HG03103 (cell line): ENCODE results near the gene SLC2A14.
"Not testable (repeated sequence)": the region's sequence is repeated elsewhere in the genome, so short reads cannot be mapped to it uniquely, and the experiment has no call there.

Experiments
- ATAC-seq: cut with Tn5 transposase; IDR thresholded peaks from one replicate; pipeline ENCODE4 v1.9.1; 2021; ENCODE audit warnings: low read depth; ENCODE audit not compliant: unreplicated experiment

Gene SLC2A14

DNA sequence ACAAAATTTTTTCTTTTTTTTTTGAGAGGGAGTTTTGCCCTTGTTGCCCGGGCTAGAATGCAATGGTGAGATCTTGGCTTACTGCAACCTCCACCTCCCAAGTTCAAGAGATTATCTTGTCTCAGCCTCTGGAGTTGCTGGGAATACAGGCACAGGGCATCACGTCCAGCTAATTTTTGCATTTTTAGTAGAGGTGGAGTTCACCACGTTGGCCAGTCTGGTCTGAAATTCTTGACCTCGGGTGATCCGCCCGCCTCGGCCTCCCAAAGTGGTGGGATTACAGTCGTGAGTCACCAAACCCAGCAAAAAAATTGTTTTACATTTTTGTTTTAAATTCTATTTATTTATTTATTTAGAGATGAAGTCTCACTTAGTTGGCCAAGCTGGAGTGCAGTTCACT, 4.7 kb upstream of the SLC2A14 start:
- ATAC-seq = no peak

DNA sequence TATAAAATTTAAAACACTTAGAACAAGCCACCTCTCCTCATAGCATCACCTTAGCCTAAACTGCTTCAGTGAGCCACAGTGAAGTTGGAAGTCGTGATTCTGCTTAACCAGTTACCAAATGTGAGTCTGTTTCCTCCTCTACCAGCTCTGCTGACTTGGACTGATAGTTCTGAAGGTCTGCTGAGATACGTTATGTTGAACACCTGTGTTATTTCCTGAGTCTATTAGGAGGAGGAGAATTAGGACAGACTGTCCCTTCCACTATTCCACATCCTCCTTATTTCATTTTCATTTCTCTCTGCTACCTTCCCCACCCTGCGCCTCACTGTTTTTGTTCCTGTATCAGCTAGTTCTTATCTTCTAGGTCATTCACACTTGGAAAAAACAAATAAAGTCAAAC, 2.4 kb downstream of the SLC2A14 start:
- no peak for ATAC-seq

DNA sequence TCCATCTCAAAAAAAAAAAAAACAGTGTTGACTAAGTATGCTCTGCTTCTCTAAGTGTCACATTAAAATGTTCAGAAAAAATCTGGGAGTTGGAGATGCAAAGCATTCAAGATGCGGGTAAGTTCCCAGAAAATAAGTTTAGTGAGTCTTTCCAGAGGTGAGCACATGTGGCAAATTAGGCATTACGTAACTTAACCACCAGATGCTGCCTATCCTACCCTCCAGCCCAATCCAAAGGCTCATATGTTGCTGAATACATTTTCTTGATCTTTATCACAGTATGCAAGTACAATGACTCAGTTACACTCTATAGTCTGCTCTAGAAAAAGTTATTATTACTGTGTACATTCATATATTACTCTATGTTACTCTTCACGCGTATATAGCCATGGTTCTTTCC, 3.6 kb downstream of the SLC2A14 start:
- ATAC-seq = no peak

DNA sequence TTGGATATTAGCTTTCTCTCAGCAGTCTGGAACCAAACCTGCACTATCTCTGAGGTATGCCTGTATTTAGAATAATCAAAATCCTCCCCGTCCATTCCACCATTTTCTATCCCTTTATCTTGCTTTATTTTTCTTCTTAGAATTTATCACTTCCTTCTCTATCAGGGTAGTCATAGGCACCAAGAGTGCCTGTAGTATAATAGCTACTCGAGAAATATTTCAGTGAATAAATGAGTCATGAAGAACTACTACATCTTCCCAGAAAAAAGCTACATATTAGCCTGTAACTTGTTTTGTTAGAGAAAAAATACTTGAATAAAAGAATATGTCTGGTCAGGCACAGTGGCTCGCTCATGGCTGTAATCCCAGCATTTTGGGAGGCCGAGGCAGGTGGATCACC, 4.3 kb downstream of the SLC2A14 start:
- no peak for ATAC-seq

DNA sequence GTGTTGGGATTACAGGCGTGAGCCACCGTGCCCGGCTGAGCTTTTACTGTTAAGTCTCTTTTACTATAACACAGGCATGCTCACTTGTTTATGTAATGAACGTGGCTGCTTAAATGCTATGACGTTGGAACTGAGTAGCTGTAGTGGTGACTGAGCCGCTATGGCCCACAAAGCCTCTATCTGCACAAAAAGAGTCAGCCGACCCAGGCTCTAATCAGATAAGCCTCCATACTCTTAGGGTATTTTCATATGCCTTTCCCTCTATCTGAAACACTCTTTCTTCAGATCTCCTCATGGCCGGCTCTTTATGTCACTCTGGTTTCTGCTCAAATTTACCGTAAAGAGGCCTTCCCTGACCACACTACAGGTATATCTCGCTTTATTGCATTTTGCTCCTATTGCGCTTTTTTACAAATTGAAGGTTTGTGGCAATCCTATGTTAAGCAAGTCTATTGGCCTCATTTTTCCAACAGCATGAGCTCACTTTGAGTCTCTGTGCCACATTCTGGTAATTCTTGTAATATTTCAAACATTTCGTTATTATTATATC, 8.0 kb downstream of the SLC2A14 start:
- no peak for ATAC-seq

DNA sequence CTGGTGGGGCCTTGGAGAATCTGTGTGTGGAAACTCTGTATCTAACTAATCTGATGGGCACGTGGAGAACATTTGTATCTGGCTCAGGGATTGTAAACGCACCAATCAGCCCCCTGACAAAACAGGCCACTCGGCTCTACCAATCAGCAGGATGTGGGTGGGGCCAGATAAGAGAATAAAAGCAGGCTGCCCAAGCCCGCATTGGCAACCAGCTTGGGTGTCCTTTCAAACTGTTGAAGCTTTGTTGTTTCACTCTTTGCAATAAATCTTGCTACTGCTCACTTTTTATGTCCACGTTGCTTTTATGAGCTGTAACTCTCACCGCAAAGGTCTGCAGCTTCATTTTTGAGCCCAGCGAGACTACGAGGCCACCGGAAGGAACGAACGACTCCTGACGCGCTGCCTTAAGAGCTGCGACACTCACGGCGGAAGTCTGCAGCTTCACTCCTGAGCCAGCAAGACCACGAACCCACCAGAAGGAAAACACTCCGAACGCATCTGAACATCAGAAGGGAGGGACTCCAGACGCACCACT, 9.8 kb downstream of the SLC2A14 start:
- not testable (repeated sequence) for ATAC-seq

DNA sequence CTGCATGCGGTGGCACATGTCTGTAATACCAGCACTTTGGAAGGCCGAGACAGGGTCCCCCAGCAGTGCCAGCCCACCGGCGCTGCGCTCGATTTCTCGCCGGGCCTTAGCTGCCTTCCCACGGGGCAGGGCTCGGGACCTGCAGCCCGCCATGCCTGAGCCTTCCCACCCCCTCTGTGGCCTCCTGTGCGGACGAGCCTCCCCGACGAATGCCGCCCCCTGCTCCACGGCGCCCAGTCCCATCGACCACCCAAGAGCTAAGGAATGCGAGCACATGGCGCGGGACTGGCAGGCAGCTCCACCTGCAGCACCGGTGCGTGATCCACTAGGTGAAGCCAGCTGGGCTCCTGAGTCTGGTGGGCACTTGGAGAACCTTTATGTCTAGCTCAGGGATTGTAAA, 10.4 kb downstream of the SLC2A14 start:
- ATAC-seq = not testable (repeated sequence)

DNA sequence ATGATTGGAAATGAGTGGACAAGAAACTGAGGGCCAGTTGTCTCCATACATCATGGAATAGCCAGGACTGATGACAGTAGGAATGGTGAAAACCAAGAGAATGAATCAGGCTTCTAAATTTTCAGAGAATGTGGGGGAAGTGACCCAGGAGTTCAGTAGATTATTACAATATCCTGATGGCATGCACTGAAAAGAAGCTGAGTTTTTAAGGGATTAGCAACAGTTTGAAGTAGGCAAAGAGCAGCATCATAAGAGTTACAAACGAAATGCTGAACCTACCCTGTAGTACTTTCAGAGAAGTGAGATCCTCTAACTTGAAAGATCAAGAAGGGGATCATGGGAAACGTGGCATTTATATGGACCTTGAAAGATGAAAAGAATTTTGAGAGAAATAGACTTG, 13.2 kb downstream of the SLC2A14 start:
- no peak for ATAC-seq

DNA sequence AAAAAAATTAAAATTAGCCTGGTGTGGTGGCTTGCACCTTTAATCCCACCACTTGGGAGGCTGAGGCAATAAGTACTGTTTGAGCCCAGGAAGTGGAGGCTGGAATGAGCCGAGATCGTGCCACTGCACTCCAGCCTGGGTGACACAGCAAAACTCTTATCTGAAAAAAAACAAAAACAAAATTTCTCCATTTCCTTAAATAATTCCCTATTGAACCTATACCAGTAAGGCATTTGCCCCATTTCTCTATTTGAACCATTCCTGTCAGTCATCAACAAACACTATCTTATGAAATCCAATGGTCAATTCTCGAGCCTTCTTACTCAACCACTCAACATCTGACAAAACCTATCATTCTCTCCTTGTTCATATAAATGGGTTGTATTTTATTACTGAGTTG, 14.7 kb downstream of the SLC2A14 start:
- ATAC-seq = no peak

DNA sequence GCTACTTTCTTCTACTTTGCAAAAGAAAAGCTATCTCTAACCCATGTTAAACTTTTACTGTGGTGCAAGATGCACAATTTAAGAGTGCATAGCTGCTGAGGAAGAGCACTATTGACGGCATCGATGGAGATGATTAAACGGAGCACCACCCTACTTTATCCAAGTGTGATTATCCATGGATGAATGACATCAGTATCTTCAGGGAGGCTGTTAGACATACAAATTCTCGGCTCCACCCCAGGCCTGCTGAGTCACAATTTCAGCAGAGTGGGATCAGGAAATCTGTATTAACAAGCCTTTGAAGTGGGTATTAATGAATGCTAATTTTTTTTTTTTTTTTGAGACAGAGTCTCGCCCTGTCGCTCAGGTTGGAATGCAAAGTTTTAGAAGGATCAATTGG, 16.2 kb downstream of the SLC2A14 start:
- no peak for ATAC-seq

DNA sequence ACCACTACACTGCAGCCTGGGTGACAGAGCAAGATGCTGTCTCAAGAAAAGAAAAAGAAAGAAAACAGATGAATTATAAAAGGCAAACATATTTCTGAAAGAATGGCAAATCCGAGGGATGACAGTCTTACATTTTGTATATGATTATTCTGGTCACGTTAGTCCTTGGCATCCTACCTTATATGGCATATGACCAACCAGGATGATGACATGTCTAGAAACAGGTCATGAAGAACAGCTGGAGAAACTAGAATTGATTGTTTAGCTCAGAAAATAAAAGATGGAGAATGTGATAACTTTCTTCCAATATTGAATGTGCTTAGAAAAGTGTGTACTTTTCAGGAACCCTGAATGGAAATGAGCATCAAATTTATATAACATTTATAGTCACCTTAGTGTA, 19.2 kb downstream of the SLC2A14 start:
- no peak for ATAC-seq

DNA sequence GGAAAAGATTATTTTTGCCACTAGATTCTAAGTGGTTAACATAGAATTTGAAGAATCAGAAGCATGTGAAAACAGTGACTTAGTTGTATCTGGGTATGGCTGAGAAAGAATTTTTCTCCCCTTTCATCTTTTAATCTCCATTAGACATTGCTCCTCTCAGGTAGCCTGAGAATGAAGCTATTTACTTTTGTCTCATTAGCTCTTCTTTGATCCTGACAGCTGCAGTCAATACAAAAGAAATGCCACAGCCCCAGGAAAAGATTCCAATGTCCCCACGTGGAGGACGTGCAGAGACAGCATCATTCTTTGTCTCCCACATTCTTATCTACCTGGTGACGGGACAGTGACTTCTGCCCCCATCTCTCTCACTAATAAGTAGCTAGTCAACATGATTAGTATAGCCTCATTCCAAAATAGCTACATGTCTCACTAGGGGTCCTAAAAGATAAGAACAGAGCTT, 21.1 kb downstream of the SLC2A14 start:
- ATAC-seq = not testable (repeated sequence)

DNA sequence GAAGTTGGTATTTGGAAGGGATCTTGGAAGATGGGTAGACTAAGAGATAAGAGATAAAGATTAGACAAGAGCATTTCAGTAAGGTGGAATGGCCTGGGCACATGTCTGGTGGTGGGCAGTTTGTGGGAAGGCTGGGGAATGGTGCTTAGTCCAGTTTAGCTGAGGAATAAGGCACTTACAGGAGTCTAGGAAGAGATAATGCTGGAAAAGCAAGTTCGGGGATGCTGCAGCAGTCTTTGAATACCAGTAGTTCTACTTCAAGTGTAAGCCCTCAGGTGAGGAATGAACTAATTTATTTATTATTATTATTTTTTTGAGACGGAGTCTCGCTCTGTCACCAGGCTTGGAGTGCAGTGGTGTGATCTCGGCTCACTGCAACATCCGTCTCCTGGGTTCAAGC, 22.6 kb downstream of the SLC2A14 start:
- not testable (repeated sequence) for ATAC-seq

DNA sequence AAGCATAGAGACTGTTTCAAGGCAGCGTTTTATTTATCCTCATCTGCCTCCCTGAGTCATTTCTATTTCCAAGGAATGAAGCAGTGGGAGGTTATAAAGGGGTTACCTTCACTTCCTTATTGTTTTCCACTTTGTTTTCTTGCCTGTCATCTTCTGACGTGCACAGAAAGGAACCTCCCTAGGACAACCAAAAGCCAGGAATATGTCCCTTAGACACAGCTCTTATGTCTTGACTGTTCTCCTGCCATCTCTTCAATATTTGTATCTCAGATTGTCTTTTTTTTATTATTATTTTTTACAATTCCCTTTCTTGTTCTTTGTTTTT, 24.7 kb downstream of the SLC2A14 start:
- ATAC-seq = not testable (repeated sequence)

DNA sequence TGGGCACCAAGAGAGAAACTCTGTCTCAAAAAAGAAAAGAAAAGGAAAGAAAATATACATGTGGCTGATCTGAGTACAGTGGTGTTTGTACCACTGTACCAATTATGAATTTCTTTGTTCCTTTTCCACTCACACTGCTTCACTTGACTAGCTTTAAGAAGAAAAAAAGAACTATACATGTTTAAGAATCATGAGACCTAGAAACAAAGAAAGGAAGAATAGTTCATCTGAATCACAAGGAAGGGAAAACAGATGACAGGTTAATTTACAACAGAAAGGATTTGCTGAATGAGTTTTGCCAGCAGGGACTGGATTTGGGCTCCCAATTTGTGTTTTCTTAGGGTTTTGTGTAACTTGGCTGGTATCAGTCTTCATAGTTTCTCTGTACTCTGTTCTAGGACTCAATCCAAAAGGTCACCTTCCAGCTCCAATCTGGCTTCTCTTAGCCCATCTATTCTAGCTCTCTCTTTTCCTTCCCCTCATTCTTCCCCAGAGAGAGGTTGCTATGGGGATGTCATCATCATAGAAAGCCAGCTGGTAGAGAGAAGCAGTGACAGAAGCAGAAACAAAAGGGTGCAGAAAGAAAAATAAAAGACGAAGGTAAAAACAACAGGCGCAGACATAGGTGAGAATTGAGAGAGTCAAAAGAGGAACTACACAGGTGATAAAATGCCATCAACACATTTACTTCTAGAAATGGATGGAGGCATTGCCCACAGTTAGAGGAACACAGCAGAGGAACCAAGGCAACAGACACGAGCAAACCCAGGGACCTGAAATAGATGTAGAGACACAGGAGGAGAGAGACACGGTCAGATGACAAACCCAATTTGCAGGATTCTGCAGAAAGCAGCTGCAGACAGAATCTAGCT, 25.3 kb downstream of the SLC2A14 start:
- ATAC-seq = not testable (repeated sequence)

DNA sequence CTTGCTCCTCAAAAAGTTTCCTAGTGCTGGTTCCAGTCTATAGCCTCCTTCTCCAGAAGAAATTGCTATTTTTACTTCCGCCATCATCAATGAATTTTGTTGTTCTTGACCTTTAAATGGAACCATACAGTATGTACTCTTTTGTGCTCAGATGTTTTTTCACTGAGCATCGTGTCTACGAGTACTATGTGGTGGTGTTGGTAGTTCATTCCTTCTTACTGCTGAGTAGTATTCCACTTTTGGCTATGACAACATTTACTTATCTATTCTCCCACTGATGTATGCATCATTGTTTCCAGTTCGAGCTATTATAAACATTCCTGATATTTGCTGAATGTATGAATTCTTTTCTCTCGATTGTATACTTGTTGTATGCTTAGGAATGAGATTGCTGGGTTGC, 28.6 kb downstream of the SLC2A14 start:
- ATAC-seq = no peak

DNA sequence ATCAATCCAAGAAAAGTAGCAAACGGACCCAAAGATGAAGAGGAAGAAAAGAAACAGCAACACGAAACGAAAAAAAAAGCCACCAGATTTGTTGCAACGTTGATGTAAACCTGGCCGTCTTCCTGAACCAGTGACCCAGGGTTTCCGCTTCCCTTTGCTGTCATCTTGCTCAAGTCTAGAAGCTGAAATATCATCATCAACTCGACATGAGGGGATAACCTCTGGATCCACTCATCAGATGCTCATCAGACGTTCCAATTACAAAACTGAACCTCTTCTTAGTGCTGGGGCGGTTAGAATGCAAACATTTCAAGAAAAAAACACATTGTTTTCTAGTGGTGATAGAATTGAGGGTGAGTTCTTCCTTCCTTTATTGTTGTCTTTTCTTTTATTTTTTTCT, 29.1 kb downstream of the SLC2A14 start:
- not testable (repeated sequence) for ATAC-seq

DNA sequence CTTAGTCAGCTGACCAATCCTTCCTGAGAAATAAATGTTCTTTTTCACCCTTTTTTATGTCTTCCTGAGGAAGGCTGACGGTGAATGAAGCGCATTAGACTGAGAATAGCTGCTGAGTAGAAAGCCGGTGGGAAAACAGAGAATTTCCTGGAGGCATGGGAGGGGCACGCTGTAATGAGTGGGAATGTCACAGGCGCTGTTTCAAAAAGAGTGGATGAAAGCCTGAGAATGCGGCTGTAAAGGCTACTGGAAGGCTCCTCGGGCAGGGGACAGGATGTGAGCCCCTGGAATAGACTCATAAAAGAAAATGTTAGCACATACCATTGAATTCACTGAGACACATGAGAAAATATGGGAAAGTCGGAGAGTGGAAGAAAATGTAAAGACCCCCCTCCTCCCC, 29.6 kb downstream of the SLC2A14 start:
- ATAC-seq = not testable (repeated sequence)

DNA sequence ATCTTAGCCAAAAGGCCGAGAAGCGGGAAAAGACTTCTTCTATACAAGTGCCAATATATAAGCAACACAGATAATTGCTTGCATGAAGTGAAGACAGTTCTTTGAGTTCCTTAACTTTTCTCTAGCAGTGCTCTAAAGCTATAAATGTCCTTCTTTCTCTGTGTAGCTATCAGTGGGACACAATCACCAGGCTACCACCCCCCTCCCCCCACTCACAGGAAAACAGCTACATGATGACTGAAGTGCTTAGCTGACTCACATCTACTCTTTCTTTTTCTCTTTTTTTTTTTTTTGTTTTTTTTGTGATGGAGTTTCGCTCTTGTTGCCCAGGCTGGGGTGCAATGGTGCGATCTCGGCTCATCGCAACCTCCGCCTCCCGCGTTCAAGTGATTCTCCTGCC, 30.3 kb downstream of the SLC2A14 start:
- not testable (repeated sequence) for ATAC-seq

DNA sequence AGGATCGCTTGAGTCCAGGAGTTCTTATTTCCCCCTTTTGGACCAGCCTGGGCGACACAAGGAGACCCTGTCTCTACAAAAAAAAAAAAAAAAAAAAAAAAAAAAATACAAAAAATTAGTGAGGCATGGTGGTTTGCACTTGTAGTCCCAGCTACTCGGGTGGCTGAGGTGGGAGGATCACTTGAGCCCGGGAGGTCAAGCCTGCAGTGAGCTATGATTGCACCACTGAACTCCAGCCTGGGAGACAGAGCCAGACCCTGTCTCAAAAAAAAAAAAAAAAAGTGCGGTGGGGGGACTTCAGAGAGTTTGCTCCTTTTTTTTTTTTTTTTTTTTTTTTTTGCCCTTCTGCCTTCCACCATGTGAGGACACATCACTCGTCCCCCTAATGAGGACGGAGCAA, 32.9 kb downstream of the SLC2A14 start:
- ATAC-seq = not testable (repeated sequence)

DNA sequence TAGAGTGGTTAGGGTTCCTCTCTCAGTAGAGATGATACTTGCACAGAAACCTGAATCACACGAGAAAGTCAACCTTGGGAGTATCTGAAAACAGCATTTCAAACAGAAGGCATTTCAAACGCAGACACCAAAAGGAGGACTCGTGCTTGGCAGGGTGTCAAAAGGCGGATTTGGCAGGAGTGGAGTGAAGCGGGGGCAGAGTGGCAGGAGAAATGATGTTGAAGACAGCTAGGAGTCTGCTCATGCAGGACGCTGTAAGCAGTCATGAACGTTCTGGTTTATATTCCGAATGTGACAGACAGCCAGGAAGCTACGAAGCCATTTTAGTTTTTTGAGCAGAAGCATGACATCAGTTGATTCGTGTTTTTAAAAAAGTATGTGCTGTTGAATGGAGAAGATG, 33.5 kb downstream of the SLC2A14 start:
- not testable (repeated sequence) for ATAC-seq

DNA sequence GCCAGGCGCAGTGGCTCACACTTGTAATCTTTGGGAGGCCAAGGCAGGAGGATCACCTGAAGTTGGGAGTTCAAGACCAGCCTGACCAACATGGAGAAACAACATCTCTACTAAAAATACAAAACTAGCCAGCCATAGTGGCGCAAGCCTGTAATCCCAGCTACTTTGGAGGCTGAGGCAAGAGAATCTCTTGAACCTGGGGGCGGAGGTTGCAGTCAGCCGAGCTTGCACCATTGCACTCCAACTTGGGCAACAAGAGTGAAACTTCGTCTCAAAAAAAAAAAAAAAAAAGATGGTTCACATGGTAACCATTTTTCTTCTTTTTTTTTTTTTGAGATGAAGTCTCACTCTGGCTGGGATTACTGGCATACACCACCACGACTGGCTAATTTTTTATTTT, 35.3 kb downstream of the SLC2A14 start:
- ATAC-seq = no peak
